Coronary artery (tissue), 2 donors: ENCODE data around the gene LAPTM4A.

ENCODE experiments used
- DNase-seq: peaks from one replicate; pipeline ENCODE4 v3.0.0-alpha.2; 2017; ENCODE audit warnings: low spot score
- H3K27ac ChIP-seq, 2 donors: fragments of 200-600 bp; sonication (generic); one replicate each; pipeline ENCODE4 v1.5.1; 2016 to 2019
- H3K4me3 ChIP-seq: fragments of 200-600 bp; sonication (generic); 2 replicates; pipeline ENCODE4 v1.5.1; 2016; ENCODE audit warnings: mild to moderate bottlenecking, moderate library complexity
- CTCF ChIP-seq: fragments of 200-600 bp; sonication (generic); IDR thresholded peaks from one replicate; pipeline ENCODE4 v1.5.1; 2019; ENCODE audit warnings: antibody characterized with exemption

The LAPTM4A gene

GRCh38 chr2:20027260-20027677 lies 24.2 kb downstream of the LAPTM4A start:
- no peak for TF ChIP-seq CTCF
- Histone ChIP-seq H3K27ac (no peak overlapping the region), H3K4me3 (no peak overlapping the region)
- no peak for DNase-seq

- TF ChIP-seq CTCF: no peak
- DNase-seq: no peak
- H3K4me3 ChIP-seq: no peak overlapping the region
- no peak overlapping the region for H3K27ac ChIP-seq
Observed at GRCh38 chr2:20025065-20025786, 26.2 kb downstream of the LAPTM4A start.

GRCh38 chr2:20023688-20024087 lies 27.7 kb downstream of the LAPTM4A start:
- DNase-seq: no peak
- no peak for TF ChIP-seq CTCF
- H3K27ac ChIP-seq: no peak overlapping the region
- H3K4me3 ChIP-seq: no peak overlapping the region

DNA sequence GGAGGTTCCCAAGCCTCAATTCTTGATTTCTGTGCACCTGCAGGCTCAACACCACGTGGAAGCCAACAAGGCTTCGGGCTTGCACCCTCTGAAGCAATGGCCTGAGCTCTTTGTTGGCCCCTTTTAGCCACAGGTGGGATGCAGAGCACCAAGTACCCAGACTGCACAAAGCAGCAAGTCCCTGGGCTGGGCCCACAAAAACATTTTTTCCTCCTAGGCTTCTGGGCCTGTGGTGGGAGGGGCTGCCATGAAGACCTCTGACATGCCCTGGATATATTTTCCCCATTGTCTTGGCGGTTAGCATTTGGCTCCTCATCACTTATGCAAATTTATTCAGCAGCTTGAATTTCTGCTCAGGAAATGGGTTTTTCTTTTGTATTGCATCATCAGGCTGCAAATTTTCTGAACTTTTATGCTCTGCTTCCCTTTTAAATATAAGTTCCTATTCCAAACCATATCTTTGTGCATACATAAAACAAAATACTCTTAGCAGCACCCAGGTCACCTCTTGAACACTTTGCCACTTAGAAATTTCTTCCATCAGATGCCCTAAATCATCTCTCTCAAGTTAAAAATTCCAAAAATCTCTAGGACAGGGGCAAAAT lies 29.9 kb downstream of the LAPTM4A start:
- no peak overlapping the region for H3K27ac ChIP-seq
- H3K4me3 ChIP-seq: no peak overlapping the region
- no peak for TF ChIP-seq CTCF
- DNase-seq: no peak

GRCh38 chr2:20019747-20020146 lies 31.7 kb downstream of the LAPTM4A start:
- no peak for TF ChIP-seq CTCF
- Histone ChIP-seq H3K4me3 (no peak overlapping the region), H3K27ac (no peak overlapping the region)
- no peak for DNase-seq

- no peak for TF ChIP-seq CTCF
- Histone ChIP-seq H3K4me3 (no peak overlapping the region), H3K27ac (no peak overlapping the region)
- DNase-seq: no peak
Observed at GRCh38 chr2:20018601-20019152, 32.8 kb downstream of the LAPTM4A start.

GRCh38 chr2:20016346-20016745 lies 35.1 kb downstream of the LAPTM4A start:
- no peak for DNase-seq
- Histone ChIP-seq H3K4me3 (no peak overlapping the region), H3K27ac (no peak overlapping the region)
- no peak for TF ChIP-seq CTCF
